Stimulated activated CD8-positive, alpha-beta memory T cell treated with anti-CD3 and anti-CD28 coated beads, Interleukin-12 subunit alpha, Interleukin-12 subunit beta, amount 100 ng/mL, for 4 hours (primary cell): ENCODE measurements around the gene PDE4C.

Experiments used
- DNase-seq: peaks from one replicate; pipeline ENCODE4 v3.0.0-alpha.2; 2020; ENCODE audit warnings: low read depth

The PDE4C gene

GRCh38 chr19:18225702-18226468 is at the start of gene PDE4C:
Gene PDE4C, minus strand, starts transcription at chr19:18226438. Its CDS starts 23 bp downstream, at chr19:18226415.
- DNase-seq, result no peak

GRCh38 chr19:18274781-18275356 is 48.6 kb upstream of the PDE4C start:
- no peak for DNase-seq

- DNase-seq, result no peak
Observed at GRCh38 chr19:18274219-18274780, 48.1 kb upstream of the PDE4C start, which contains the start of gene IQCN. Gene IQCN, minus strand, starts transcription at chr19:18274452. Its CDS starts 4,974 bp downstream, at chr19:18269478.

GRCh38 chr19:18273561-18274218 is 47.5 kb upstream of the PDE4C start:
- DNase-seq, result no peak

- no peak for DNase-seq
Observed at GRCh38 chr19:18271433-18271841, 45.2 kb upstream of the PDE4C start.

DNA sequence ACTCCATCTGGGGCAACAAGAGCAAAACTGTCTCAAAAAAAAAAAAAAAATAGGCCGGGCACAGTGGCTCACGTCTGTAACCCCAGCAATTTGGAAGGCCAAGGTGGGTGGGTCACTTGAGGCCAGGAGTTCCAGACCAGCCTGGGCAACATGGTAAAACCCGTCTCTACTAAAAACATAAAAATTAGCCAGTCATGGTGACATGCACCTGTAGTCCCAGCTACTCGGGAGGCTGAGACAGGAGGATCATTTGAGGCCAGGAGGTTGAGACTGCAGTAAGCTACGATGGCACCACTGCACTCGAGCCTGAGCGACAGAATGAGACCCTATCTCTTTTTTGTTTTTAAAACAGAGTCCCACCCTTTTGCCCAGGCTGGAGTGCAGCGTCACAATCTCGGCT is 44.1 kb upstream of the PDE4C start:
- DNase-seq, result no peak

- DNase-seq, result no peak
Observed at GRCh38 chr19:18269070-18269723, 43.0 kb upstream of the PDE4C start.

- DNase-seq, result no peak
Observed at GRCh38 chr19:18266771-18267686, 40.8 kb upstream of the PDE4C start.

- no peak for DNase-seq
Observed at GRCh38 chr19:18265582-18265981, 39.3 kb upstream of the PDE4C start.

- no peak for DNase-seq
Observed at GRCh38 chr19:18264971-18265540, 38.8 kb upstream of the PDE4C start.

DNA sequence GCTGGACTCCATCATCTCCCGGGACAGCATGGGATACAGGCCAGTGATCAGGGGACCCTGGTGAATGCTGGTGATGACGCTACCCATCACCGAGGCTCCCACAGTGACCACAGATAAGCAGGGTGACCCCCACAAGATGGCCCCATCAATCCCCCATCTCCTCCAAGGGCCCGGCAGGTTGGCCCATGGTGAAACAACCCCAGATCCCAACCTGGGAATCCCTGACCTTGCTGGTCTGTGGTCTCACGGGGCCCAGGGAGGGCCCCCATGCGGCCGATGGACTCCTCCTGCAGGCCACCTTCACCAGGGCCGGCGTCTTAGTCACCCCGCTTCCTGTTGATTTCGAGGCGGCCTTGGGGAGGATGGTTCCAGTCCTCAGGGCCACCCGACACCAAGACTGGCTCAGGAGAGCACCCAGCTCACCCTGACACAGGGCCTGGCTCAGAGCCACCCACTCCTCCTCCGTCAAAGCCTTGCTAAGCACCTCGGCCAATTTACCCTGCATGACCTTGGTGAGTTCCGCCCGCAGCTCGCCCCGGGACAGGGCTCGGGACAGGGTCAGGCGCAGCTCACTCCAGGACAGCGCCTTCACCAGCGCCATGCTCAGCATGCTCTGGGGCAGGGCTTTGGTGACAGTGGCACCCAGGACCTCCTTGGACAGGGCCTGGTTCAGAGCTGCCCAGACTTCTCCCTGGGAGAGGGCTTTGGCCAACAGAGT is 38.1 kb upstream of the PDE4C start:
- no peak for DNase-seq

GRCh38 chr19:18263324-18264136 is 37.3 kb upstream of the PDE4C start:
- DNase-seq, result no peak

DNA sequence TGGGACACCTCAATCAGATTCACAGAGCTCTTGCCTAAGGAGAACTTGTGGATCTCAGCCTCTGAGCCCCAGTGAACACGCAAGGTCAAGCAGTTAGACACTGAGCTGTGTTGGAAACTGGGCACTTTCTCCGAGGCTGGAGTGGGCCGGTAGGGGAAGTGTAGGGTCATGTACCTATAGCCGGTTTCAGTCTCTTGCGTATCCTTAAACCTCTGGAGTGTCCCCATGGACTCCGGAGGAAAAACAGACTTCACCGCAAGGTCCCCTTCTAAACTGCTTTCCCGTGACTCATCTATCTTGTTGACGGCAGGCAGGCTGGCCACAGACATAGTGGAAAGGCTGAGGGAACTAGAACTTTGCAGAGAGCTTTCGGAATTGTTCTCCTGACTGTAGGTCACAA is 36.7 kb upstream of the PDE4C start:
- DNase-seq, result no peak

DNA sequence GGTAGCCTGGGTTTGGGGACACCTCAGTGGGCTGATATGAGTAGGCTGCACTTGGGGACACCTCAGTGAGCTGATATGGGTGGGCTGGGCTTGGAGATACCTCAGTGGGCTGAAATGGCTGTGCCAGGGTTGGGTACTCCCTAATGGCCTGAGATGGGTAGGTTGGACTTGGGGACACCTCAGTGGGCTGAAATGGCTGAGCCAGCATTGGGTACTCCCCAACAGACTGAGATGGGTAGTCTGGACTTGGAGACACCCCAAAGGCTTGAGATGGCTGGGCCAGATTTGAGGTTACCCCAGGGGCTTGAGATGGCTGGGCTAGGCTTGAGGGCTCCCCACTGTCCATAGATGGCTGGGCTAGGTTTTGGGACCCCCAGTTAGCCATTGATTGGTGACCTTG is 35.9 kb upstream of the PDE4C start:
- no peak for DNase-seq

DNA sequence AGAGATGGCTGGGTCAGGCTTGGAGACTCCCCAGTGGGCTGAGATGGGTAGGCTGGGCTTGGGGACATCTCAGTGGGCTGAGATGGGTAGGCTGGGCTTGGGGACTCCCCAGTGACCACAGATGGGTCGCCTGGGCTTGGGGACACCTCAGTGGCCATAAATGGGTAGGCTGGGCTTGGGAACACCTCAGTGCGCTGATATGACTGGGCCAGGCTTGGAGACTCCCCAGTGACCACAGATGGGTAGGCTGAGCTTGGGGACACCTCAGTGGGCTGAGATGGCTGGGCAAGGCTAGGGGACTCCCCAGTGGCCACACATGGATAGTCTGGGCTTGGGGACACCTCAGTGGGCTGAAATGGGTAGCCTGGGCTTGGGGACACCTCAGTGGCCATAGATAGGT is 35.2 kb upstream of the PDE4C start:
- DNase-seq, result no peak

- DNase-seq, result no peak
Observed at GRCh38 chr19:18259893-18260292, 33.7 kb upstream of the PDE4C start.

- DNase-seq, result no peak
Observed at GRCh38 chr19:18257503-18258470, 31.5 kb upstream of the PDE4C start.
